Spleen (tissue), 7 donors: ENCODE results near the gene UNC13A.

Experiments
- POLR2AphosphoS5 ChIP-seq, 3 donors: sonication (generic); formaldehyde crosslinking; IDR thresholded peaks; one replicate each; pipeline ENCODE4 v1.5.1; 2017; ENCODE audit warnings: antibody characterized with exemption in 3 of 3
- TF ChIP-seq, protein P1 (sequence below), 11 experiments: fragments of 200-600 bp in 7 of 11; fragments of 450-650 bp in 4 of 11; sonication (generic) in 4 of 11; IDR thresholded peaks in 8 of 11; conservative IDR thresholded peaks in 3 of 11; 1 replicate in 7 of 11; 2 replicates in 4 of 11; pipeline versions ENCODE4 v1.4.0 to v1.8.0; 2016 to 2021; ENCODE audit warnings: antibody characterized with exemption in 11 of 11, inconsistent platforms in 4 of 11, mild to moderate bottlenecking in 1 of 11
- donor health status: DM: no; HTN: no; CAD: no; lungs with moderate emphysema.
- donor health status: DM: no; HTN: no; CAD: no.
- donor health status: DM: no; HTN: no; CAD: no.

GRCh38 chr19:17580470-17581144, 107.5 kb downstream of the UNC13A start:
- TF ChIP-seq, protein P1, sequence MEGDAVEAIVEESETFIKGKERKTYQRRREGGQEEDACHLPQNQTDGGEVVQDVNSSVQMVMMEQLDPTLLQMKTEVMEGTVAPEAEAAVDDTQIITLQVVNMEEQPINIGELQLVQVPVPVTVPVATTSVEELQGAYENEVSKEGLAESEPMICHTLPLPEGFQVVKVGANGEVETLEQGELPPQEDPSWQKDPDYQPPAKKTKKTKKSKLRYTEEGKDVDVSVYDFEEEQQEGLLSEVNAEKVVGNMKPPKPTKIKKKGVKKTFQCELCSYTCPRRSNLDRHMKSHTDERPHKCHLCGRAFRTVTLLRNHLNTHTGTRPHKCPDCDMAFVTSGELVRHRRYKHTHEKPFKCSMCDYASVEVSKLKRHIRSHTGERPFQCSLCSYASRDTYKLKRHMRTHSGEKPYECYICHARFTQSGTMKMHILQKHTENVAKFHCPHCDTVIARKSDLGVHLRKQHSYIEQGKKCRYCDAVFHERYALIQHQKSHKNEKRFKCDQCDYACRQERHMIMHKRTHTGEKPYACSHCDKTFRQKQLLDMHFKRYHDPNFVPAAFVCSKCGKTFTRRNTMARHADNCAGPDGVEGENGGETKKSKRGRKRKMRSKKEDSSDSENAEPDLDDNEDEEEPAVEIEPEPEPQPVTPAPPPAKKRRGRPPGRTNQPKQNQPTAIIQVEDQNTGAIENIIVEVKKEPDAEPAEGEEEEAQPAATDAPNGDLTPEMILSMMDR (IDR thresholded peaks at IDR 0.05 in 8 of 11, conservative IDR thresholded peaks at IDR 0.05 in 3 of 11): no peak
- no peak for TF ChIP-seq POLR2AphosphoS5 (IDR thresholded peaks at IDR 0.05)
